Measurements from ENCODE around the gene BTRC.

BTRC gene

DNA sequence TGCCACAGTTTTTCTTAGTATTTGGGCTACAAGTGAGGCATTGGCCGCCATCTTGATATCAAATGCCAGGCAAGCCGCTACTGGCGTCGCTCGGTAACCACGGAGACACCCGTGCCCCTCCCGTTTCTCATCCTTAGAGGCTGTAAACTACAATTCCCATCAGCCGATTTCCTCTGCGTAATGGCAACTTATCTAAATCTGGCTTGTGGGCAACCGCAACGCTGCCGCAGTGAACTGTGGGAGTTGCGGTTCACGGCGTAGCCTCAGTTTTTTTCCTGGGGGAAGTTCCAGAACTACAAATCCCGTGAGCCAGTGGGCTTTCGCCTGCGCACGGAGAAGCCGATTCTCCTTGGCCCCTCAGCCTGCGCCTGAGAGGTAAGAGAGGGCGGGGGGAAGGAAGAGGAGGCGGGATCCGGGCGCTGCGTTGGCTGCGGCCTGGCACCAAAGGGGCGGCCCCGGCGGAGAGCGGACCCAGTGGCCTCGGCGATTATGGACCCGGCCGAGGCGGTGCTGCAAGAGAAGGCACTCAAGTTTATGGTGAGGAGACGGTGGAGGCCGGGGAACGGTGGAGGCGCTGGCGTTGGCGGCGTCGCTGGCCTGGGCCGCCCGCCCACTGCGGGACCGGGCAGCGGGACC, at the start of gene BTRC:
BTRC (plus strand) TSS at position 474 of the 636 bp plus-strand sequence; CDS start at position 490, 16 bp downstream.
- Histone ChIP-seq H3K9me3 (ENCODE audit: control insufficient read depth, insufficient read depth, low read length) (no peaks in the 10 kb centered on the region), H3K27ac (ENCODE audit: low read depth, low read length) (peak within 1 kb of the TSS; percentile 93)

DNA sequence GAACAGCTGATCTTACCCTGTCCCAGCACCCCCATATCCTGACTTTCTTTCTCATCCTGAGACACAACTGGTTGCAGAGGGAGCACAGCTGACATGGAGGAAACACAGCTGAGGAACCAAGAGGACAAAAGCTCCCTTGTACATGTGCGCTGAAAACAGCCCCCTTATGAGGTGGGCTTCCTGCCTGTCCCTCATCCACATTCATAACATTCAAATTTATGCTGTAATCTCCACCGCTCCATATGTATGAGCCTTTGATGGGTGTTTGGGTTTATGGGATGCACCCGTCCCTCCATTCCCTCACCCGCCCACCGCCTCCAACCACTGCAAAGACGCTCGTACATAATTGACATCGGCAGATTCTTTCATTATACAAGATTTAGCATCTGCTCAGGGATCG, 49.6 kb upstream of the BTRC start:
- no peak overlapping the region for H3K4me3 ChIP-seq (ENCODE audit: low read depth, low read length)
- H3K27me3 ChIP-seq (ENCODE audit: control insufficient read depth, insufficient read depth, low read length), result peaks cover under 1% of the 10 kb centered on the region; the same call in 1 of the 2 replicates
- no peak overlapping the region for H3K9ac ChIP-seq (ENCODE audit: low read depth, low read length)
- H3K36me3 ChIP-seq (ENCODE audit: control insufficient read depth, insufficient read depth, low read length), result no peaks in the 10 kb centered on the region
- H3K27ac ChIP-seq (ENCODE audit: low read depth, low read length), result no peak overlapping the region
- no peaks in the 10 kb centered on the region for H3K9me3 ChIP-seq (ENCODE audit: control insufficient read depth, insufficient read depth, low read length)
- H3K4me1 ChIP-seq (ENCODE audit: control insufficient read depth, insufficient read depth, low read length), result no peaks in the 10 kb centered on the region

More for the DNA sequence above, at the start of gene BTRC:
- Histone ChIP-seq H3K27me3 (ENCODE audit: control insufficient read depth, insufficient read depth, low read length) (no peaks in the 10 kb centered on the region), H3K36me3 (ENCODE audit: control insufficient read depth, insufficient read depth, low read length) (peaks cover 3% of the 10 kb centered on the region; the same call in 1 of the 2 replicates), H3K4me3 (ENCODE audit: low read depth, low read length) (peak within 1 kb of the TSS; percentile 82), H3K4me1 (ENCODE audit: control insufficient read depth, insufficient read depth, low read length) (peaks cover 10% of the 10 kb centered on the region), H3K9ac (ENCODE audit: low read depth, low read length) (peak within 1 kb of the TSS; percentile 50; the same call in 1 of the 2 replicates)

DNA sequence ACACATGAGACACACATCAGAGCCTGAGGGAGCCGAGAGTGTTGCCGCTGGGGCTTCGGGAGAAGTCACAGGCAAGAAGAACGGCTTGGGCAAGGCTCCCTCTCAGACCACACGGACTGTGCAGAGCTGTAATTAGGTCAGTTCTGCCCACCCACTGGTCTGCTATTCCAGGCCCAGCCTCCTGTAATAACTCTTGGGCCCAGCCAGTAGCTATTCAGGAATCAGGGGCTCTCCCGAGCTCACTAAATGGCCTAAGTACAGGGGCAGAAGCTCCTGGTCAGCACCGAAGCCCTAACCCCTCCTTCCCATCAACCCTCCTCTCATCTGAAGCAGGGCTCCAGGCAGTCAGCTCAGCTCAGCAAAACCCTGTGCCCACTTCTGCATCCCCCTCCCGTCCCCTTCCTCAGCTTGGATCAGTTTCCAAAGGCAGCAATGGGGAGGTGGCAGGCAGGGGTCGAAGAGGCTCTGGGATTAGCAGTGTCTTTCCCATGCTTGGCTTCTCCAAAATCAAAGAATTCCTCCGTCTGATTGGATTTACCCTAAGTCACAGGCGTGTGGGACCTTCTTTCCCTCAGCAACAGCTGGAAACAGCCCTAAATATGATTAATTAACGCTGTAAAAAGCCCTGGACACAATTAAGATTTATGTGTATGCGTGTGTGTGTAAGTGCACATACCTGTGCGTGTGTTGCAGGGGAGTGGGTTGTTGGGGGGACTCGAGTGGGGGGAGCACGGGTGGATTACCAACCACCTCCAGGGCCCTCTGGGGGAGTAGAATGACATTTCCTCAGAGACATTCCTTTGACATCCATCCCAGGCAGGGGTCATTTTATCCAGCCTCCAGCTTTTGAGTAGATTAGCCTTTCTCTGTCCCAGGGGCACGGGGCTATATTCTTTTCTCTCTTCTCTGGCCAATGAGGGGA, 48.4 kb upstream of the BTRC start:
- Histone ChIP-seq H3K4me3 (ENCODE audit: low read depth, low read length) (no peak overlapping the region), H3K27me3 (ENCODE audit: control insufficient read depth, insufficient read depth, low read length) (no peaks in the 10 kb centered on the region; the same call in 1 of the 2 replicates), H3K4me1 (ENCODE audit: control insufficient read depth, insufficient read depth, low read length) (peaks cover 2% of the 10 kb centered on the region)

GRCh38 chr10:101308051-101308450, 45.9 kb upstream of the BTRC start:
- no peak overlapping the region for H3K9ac ChIP-seq (ENCODE audit: low read depth, low read length)
- H3K27ac ChIP-seq (ENCODE audit: low read depth, low read length), result no peak overlapping the region
- H3K4me3 ChIP-seq (ENCODE audit: low read depth, low read length), result no peak overlapping the region
- H3K9me3 ChIP-seq (ENCODE audit: control insufficient read depth, insufficient read depth, low read length), result no peaks in the 10 kb centered on the region
- H3K36me3 ChIP-seq (ENCODE audit: control insufficient read depth, insufficient read depth, low read length), result no peaks in the 10 kb centered on the region
- no peaks in the 10 kb centered on the region; the same call in 1 of the 2 replicates for H3K27me3 ChIP-seq (ENCODE audit: control insufficient read depth, insufficient read depth, low read length)
- H3K4me1 ChIP-seq (ENCODE audit: control insufficient read depth, insufficient read depth, low read length), result peaks cover 6% of the 10 kb centered on the region

More for the DNA sequence above, 48.4 kb upstream of the BTRC start:
- no peaks in the 10 kb centered on the region for H3K9me3 ChIP-seq (ENCODE audit: control insufficient read depth, insufficient read depth, low read length)
- H3K27ac ChIP-seq (ENCODE audit: low read depth, low read length), result no peak overlapping the region
- H3K36me3 ChIP-seq (ENCODE audit: control insufficient read depth, insufficient read depth, low read length), result no peaks in the 10 kb centered on the region
- no peak overlapping the region for H3K9ac ChIP-seq (ENCODE audit: low read depth, low read length)

DNA sequence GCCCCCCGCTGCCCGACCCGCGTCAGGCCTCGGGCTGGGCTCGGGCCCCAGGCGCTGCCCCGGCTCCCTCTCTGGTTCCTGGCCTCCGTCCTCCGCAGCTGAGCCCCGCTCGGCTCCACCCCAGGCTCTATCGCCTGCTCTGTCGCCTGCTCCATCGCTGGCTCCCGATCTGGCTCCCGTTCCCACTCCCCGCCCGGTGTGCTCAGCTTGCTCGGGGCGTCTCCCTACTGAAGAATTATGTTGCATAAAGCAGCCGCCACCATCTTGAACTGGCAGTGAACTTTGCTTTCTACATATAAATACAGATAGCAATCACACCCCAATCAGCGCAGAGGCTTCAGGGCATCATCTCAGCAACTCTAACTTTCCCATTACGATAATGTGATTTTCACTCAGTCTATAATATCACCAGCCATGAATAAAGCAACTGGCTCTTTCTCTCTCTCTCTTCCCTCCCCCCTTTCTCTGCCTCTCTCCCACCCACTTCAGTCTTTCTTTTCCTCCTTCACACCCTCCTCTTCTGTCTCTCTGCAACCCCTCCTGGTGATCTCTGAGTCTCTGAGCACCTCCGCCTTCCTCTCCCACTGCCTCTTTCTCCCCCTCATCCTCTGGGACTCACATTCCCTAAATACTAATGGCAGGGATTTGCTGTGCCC, 43.3 kb upstream of the BTRC start:
- H3K4me1 ChIP-seq (ENCODE audit: control insufficient read depth, insufficient read depth, low read length), result peaks cover 6% of the 10 kb centered on the region
- H3K9ac ChIP-seq (ENCODE audit: low read depth, low read length), result no peak overlapping the region
- no peaks in the 10 kb centered on the region for H3K9me3 ChIP-seq (ENCODE audit: control insufficient read depth, insufficient read depth, low read length)
- H3K4me3 ChIP-seq (ENCODE audit: low read depth, low read length), result peak overlapping the region; percentile 42
- no peaks in the 10 kb centered on the region; the same call in 1 of the 2 replicates for H3K27me3 ChIP-seq (ENCODE audit: control insufficient read depth, insufficient read depth, low read length)
- H3K27ac ChIP-seq (ENCODE audit: low read depth, low read length), result no peak overlapping the region
- H3K36me3 ChIP-seq (ENCODE audit: control insufficient read depth, insufficient read depth, low read length), result no peaks in the 10 kb centered on the region

- Histone ChIP-seq H3K9ac (ENCODE audit: low read depth, low read length) (no peak overlapping the region), H3K27ac (ENCODE audit: low read depth, low read length) (no peak overlapping the region), H3K4me1 (ENCODE audit: control insufficient read depth, insufficient read depth, low read length) (peaks cover 6% of the 10 kb centered on the region), H3K36me3 (ENCODE audit: control insufficient read depth, insufficient read depth, low read length) (no peaks in the 10 kb centered on the region), H3K4me3 (ENCODE audit: low read depth, low read length) (peak overlapping the region; percentile 42), H3K9me3 (ENCODE audit: control insufficient read depth, insufficient read depth, low read length) (no peaks in the 10 kb centered on the region), H3K27me3 (ENCODE audit: control insufficient read depth, insufficient read depth, low read length) (no peaks in the 10 kb centered on the region; the same call in 1 of the 2 replicates)
These were observed 42.5 kb upstream of the BTRC start for GRCh38 chr10:101311185-101312066.

DNA sequence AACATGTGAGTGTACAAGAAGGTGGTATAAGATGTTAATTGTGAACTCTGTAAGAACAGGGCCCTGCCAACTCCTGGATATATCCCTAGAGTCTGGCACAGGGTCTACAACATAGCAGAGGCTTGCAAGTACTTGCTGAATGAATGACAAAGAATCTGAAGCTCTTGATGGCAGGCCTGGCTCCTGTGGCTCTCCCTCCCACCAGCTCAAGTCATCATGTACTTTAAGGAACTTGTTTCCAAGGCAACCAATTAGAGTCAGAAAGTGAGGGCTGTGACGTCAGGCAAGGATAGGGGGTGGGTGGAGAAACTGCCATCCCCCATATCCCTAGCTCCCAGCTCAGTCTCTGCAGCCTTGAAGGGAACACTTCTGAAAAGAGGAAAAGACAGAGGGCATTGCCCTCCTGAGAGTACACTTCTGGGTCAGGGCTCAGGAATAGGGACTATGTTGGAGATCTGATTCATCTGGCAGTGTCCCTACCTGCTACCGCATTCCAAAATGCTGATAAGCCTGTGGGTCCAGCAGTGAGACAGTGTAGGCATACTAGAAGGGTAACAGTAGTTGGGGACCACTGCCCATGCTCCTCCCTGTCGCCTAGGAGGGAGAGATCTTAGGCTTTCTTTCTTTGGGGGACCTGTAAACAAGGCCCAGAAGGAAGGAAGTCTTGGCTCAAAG, 34.6 kb upstream of the BTRC start:
- Histone ChIP-seq H3K4me1 (ENCODE audit: control insufficient read depth, insufficient read depth, low read length) (0 out of 2 replicates have a peak, but pooled peaks cover 3% of the 10 kb centered on the region), H3K27ac (ENCODE audit: low read depth, low read length) (no peak overlapping the region), H3K9ac (ENCODE audit: low read depth, low read length) (no peak overlapping the region), H3K9me3 (ENCODE audit: control insufficient read depth, insufficient read depth, low read length) (no peaks in the 10 kb centered on the region), H3K36me3 (ENCODE audit: control insufficient read depth, insufficient read depth, low read length) (no peaks in the 10 kb centered on the region), H3K4me3 (ENCODE audit: low read depth, low read length) (no peak overlapping the region), H3K27me3 (ENCODE audit: control insufficient read depth, insufficient read depth, low read length) (no peaks in the 10 kb centered on the region)

DNA sequence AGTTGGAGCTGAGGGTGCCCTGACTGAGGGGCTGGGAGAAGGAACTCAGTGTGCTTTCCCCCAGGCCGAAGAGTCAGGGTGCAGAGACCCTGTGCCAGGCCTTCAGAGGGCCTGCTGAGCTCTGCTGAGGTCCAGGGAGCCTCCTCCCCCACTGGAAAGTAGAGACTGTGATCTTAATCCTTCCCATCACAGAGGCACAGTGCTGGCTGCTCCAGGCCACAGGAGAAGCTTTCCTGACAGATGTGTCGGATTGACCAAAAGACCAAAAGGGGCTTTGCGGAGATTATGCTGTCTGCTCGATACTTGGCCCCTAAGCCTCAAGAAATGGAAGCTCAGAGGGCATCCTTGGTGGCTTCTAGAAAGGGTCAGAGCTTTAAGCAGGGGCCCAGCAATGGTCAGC, 32.9 kb upstream of the BTRC start:
- Histone ChIP-seq H3K27ac (ENCODE audit: low read depth, low read length) (no peak overlapping the region), H3K9me3 (ENCODE audit: control insufficient read depth, insufficient read depth, low read length) (no peaks in the 10 kb centered on the region), H3K27me3 (ENCODE audit: control insufficient read depth, insufficient read depth, low read length) (no peaks in the 10 kb centered on the region), H3K4me1 (ENCODE audit: control insufficient read depth, insufficient read depth, low read length) (0 out of 2 replicates have a peak, but pooled peaks cover 3% of the 10 kb centered on the region), H3K9ac (ENCODE audit: low read depth, low read length) (no peak overlapping the region), H3K36me3 (ENCODE audit: control insufficient read depth, insufficient read depth, low read length) (no peaks in the 10 kb centered on the region), H3K4me3 (ENCODE audit: low read depth, low read length) (no peak overlapping the region)

- Histone ChIP-seq H3K27me3 (ENCODE audit: control insufficient read depth, insufficient read depth, low read length) (no peaks in the 10 kb centered on the region), H3K9me3 (ENCODE audit: control insufficient read depth, insufficient read depth, low read length) (0 out of 2 replicates have a peak, but pooled peaks cover 3% of the 10 kb centered on the region), H3K4me1 (ENCODE audit: control insufficient read depth, insufficient read depth, low read length) (0 out of 2 replicates have a peak, but pooled peaks cover 3% of the 10 kb centered on the region), H3K4me3 (ENCODE audit: low read depth, low read length) (no peak overlapping the region), H3K9ac (ENCODE audit: low read depth, low read length) (no peak overlapping the region), H3K36me3 (ENCODE audit: control insufficient read depth, insufficient read depth, low read length) (no peaks in the 10 kb centered on the region), H3K27ac (ENCODE audit: low read depth, low read length) (no peak overlapping the region)
These were observed 31.5 kb upstream of the BTRC start for GRCh38 chr10:101322266-101323108.

Data from HUES48 (cell line).